Hindlimb muscle (tissue), 1 donor: ENCODE results near the gene BMPER. TPM values are rescaled to one million over a fixed set of nuclear protein-coding genes. Genes with fewer than 3 reads are reported as not detected.

Experiments
- DNase-seq: peaks from one replicate; pipeline ENCODE4 v3.0.0-alpha.2; 2013
- polyA plus RNA-seq: library from polyadenylated mRNA; unstranded; fragments of 120-200 nt; gene quantifications from one replicate; pipeline ENCODE4 v1.2.1, GENCODE V29; 2013; ENCODE audit not compliant: insufficient read length

The BMPER gene
- polyA plus RNA-seq, 1 donor = 5.8 TPM

GRCh38 chr7:33892945-33893344, 12.4 kb upstream of the BMPER start:
- DNase-seq = no peak

- DNase-seq = no peak
These were observed 12.0 kb upstream of the BMPER start for GRCh38 chr7:33893377-33893776.

GRCh38 chr7:33895025-33895804, 10.1 kb upstream of the BMPER start:
- peak; percentile 73 for DNase-seq

GRCh38 chr7:33900501-33900900, 4.8 kb upstream of the BMPER start:
- no peak for DNase-seq

DNA sequence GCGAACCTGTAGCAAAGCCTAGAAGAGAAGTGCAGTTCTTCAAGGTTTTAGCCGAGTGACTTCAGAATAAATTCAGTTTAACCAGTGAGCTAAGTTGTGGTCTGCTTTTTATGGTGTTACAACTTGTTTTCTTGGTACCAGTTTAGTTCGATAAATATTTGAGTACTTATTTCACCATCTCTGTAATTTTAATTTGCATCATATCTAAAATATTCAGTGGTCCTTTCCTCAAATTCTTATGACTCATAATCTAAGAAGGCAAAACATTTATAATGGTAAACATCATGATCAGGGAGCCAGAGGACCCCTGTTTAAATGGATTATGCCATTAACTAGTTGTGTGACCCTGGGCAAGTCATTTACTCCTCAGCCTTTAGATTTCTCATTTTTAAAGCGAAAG, 4.1 kb upstream of the BMPER start:
- DNase-seq = no peak

DNA sequence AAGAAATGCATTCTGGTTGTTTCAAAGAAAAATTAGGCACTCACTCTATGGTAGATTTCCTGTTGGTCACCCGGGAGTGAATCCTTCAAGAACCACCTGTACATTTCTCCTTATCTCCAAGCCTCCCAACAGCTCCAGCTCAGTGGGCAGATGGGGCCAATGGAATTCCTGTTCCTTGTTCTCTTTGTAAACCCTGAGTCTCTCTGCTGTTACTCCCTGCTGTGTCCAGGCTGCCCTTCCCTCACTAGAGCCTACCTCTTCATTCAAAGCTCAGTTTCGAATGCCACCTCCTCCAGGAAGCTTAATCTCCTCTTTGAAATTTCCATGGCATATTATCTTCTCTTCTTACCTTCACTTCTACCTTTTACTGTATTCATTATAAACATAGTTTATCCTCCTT, 3.5 kb upstream of the BMPER start:
- no peak for DNase-seq

GRCh38 chr7:33902746-33903145, 2.6 kb upstream of the BMPER start:
- no peak for DNase-seq

DNA sequence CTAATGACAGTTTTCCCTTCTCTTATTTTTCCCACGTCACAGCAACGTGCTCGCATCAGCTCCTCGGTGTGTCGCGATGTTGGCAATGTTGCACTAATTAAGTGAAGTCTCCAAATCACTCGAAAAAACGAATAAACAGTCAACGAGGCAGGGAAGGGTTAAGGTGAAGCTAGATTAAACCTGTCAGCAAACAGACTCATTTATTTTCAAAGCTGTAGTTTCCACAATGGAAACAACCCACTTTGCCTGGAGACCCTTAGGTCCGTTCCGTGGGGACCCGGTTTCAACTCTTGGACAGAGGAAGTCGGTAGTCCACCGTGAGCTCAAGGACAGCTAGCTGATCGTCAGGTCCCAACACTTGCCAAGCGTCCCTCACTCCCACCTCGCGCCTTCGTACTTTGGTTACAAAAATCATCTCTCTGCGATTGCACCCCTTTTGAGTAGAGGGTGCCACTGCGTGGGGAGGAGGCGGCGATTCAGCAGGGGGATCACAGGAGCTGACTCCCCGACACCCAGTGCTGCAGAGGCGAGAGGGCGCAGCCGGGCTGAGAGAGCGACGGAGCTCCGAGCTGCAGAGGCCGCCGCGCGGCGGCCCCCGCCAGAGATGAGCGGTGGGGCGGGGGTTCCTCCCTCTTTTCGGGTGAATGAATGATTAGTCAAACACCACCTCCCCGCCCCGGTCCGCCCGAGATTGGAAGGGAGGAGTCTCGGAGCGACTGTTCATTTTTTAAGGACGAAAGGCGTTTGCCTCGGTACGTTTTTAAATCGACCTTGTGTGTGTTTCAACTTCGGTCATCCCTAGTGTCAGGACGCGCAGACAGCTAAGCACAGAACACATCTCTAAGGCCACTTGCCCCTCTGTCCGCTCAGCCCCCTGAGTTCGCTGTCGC, 1.3 kb upstream of the BMPER start:
- peak; percentile 77 for DNase-seq

- peak; percentile 63 for DNase-seq
These were observed 504 bp upstream of the BMPER start for GRCh38 chr7:33904681-33905388.

DNA sequence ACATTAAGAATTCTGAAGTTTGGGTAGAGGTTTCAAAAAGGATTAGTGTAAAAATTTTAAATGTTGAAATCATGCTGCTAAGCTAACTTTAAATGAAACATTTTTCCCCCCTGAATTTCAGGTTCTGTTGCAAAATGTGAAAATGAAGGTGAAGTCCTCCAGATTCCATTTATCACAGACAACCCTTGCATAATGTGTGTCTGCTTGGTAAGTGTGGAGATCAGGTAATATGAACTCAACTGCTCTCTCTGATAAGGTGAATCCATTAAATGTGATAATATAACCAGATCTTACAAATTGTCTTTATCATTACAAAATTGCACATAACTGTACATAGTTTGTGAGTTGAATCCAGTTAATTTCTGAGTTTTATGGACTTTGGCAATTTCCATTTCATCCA, 1.4 kb downstream of the BMPER start:
- no peak for DNase-seq

- DNase-seq = no peak
These were observed 2.3 kb downstream of the BMPER start for GRCh38 chr7:33907625-33908024.

- no peak for DNase-seq
These were observed 4.0 kb downstream of the BMPER start for GRCh38 chr7:33909318-33909717.

DNA sequence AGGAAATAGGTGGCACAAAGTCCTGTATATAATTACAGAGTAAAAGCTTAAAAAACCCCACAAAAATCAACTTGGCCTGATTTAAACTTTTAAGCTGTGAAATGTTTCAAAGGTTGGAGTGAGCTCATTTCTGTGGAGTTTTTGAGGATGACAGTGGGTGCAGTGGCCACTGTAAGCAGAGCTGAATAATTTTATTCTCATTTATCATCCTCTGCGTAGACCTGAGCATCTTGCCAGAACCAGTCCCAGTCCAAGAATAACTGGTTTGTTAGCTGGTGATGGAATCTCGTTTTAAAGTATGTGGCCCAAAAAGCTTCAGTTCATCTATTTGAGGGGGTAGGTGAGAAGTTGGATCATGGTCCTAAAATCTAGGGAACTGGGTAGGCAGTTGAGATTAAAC, 4.4 kb downstream of the BMPER start:
- no peak for DNase-seq

DNA sequence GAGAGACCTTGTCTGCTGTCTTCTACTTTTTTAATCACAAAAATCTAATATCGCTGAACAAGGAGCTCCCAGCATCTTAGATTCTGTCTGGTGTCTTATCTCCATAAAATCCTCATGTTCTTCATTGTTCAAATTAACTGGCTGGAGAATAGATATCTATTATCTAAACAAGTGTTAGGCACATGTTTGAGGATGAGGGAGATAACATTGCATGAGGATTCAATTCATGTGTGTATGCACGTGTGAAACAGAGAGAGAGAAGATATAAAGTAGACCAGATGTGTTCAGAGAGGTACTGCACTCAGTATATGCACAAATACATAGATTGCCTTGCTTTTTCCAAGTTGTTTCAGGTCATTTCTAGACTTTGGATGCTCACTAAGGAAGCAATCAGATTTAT, 5.4 kb downstream of the BMPER start:
- no peak for DNase-seq

GRCh38 chr7:33916357-33917081, 11.2 kb downstream of the BMPER start:
- DNase-seq = no peak

DNA sequence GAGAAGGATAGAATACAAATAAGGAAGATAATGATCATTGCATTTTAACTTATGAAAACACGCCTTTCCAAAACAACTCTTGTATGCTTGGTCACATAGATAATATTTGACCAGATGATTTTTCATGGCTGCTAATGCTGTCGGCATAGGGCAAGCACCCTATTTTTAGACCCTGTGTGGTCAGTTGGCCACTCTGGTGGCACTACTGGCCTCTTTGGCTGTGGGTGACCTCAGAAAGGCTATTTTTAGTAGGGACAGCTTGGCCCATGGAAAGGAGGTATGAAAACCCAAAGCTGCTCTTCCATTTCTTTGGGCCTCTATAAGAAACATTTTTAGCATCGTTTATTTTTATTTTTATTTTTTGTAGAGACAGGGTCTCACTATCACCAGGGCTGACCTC, 12.3 kb downstream of the BMPER start:
- DNase-seq = no peak

- DNase-seq = no peak
These were observed 13.3 kb downstream of the BMPER start for GRCh38 chr7:33918438-33919143.

GRCh38 chr7:33919449-33919848, 14.1 kb downstream of the BMPER start:
- DNase-seq = no peak

DNA sequence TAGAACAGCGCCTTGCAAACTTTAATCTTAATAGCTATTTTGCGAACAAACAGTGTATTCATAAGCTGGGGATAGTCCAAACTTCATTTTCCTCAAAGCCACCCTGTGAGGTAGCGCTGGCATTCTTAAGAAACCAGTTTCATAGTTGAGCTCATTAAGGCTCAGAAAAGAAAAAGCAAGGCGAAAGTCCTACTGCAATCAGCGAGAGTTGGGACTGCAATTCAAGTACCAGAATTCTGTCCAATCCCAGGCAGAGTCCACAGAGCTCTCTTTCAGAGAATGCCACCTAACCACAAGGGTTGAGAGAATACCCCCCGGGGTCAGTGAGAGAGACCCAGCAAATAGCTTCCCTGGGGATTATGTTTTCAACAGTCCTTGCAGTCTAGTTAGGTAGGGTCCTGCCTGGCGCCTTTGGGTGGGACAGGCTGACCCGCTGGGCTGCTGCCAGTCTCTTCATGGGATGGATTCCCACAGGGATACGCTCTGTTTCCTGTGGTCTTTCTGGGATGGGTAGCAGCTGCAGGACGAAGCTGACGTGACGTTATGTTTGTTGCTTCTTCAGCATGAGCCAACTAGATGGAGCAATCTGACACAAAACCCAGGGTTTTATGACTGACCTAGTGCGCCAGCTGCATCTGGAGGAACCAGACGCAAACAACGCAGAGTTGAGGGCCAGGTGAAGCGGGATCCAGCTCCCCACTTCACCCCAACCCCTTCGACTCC, 16.0 kb downstream of the BMPER start:
- no peak for DNase-seq

GRCh38 chr7:33922820-33923219, 17.5 kb downstream of the BMPER start:
- no peak for DNase-seq
